ENCODE data around the gene BAG2. TPM values are rescaled to one million over a fixed set of nuclear protein-coding genes. Genes with fewer than 3 reads are reported as not detected.

BAG2 gene
- polyA plus RNA-seq (ENCODE audit: insufficient read depth in 1 of 5, insufficient read length in 5 of 5, low replicate concordance in 1 of 5), result 1 to 10 TPM; 6.4 to 9.2 (median 9.0) TPM
- long read RNA-seq, donor 1, full-length matches to known transcripts, result 15 of 35 reads
- long read RNA-seq, donor 1, partial matches to known transcripts, result 5 of 35 reads
- long read RNA-seq, donor 1, other reads (novel, unspliced or antisense), result 15 of 35 reads
- long read RNA-seq, donor 2, full-length matches to known transcripts, result 8 of 8 reads
- long read RNA-seq, donor 2, partial matches to known transcripts, result 0 of 8 reads
- long read RNA-seq, donor 2, other reads (novel, unspliced or antisense), result 0 of 8 reads
- long read RNA-seq, donor 3, full-length matches to known transcripts, result 14 of 22 reads
- long read RNA-seq, donor 3, partial matches to known transcripts, result 0 of 22 reads
- long read RNA-seq, donor 3, other reads (novel, unspliced or antisense), result 8 of 22 reads
- long read RNA-seq, donor 4, full-length matches to known transcripts, result 6 of 6 reads
- long read RNA-seq, donor 4, partial matches to known transcripts, result 0 of 6 reads
- long read RNA-seq, donor 4, other reads (novel, unspliced or antisense), result 0 of 6 reads
- long read RNA-seq, donor 5, full-length matches to known transcripts, result 19 of 45 reads
- long read RNA-seq, donor 5, partial matches to known transcripts, result 0 of 45 reads
- long read RNA-seq, donor 5, other reads (novel, unspliced or antisense), result 26 of 45 reads
- long read RNA-seq, donor 6, full-length matches to known transcripts, result 20 of 54 reads
- long read RNA-seq, donor 6, partial matches to known transcripts, result 34 of 54 reads
- long read RNA-seq, donor 6, other reads (novel, unspliced or antisense), result 0 of 54 reads
- long read RNA-seq, donor 7, full-length matches to known transcripts, result 7 of 60 reads
- long read RNA-seq, donor 7, partial matches to known transcripts, result 22 of 60 reads
- long read RNA-seq, donor 7, other reads (novel, unspliced or antisense), result 31 of 60 reads
- long read RNA-seq, donor 8, full-length matches to known transcripts, result 9 of 15 reads
- long read RNA-seq, donor 8, partial matches to known transcripts, result 6 of 15 reads
- long read RNA-seq, donor 8, other reads (novel, unspliced or antisense), result 0 of 15 reads

DNA sequence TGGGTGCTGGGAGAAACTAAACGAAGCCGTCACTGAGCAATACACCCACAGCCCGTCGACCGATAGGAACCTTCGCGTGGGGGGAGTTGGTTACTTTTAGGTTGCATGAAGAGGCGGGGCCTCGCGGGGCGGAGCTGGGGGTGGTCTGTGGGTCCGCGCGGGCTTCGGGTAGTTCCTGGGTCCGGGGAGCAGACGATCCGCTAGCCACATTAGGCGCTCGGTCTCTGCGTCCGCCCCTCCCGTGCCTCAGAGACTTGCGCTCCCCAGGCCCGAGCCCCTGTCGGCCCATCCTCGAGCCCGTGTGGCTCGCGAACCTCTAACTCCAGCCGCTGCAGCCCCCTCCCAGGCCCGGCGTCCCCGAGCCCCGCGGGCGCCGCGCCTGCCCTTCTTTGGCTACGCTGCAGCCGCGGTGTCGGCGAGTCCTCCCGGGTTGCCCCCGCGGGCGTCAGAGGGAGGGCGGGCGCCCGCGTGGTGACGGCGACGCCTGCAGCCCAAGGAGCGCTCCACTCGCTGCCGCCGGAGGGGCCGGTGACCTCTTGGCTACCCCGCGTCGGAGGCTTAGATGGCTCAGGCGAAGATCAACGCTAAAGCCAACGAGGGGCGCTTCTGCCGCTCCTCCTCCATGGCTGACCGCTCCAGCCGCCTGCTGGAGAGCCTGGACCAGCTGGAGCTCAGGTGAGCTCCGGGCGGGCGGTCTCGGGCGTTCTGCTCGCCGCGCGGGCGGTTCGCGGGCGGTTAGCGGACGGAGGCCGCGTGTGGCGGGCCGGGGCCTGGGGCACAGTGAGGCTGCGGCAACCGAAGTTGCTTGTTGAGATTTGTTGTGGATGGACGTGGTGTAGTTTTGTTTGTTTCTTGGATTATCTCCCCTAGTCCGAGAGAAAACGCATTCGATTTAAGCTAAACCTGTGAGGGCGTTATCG lies at the start of gene BAG2:
TSS of gene BAG2 (plus strand) at position 191 of the 920 bp plus-strand sequence. CDS start at position 563, 372 bp downstream.
- peak; percentile 83 to 86 for DNase-seq

DNA sequence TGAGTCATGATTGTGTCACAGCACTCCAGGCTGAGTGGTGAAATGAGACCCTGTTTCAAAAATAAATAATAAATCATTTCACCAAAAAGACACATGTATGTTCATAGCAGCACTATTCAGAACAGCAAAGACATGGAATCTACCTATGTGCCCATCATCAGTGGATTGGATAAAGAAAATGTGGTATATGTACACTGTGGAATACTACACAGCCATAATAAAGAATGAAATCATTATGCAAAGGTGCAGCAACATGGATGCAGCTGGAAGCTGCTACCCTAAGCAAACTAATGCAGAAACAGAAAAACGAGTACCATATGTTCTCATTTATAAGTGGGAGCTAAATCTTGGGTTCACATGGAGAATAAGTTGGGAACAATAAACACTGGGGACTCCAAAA lies 49.0 kb upstream of the BAG2 start:
- no peak for DNase-seq

DNA sequence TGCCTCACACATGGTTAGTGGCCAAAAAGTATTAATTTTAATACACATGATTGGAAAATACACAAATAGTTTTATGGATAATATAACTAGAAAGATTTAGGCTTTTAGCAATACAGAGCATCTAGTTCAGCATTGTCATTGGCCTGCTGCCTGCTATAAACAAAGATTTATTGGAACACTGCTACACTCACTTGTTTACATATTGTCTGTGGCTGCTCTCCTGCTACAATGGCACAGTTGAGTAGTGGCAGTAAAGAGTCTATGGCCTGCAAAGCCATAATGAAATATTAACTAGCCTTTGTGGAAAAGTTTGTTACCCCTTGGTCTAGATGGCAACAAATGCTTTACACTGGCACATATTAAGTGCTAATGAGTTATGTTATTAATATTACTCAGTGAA lies 44.4 kb upstream of the BAG2 start:
- DNase-seq, result no peak

DNA sequence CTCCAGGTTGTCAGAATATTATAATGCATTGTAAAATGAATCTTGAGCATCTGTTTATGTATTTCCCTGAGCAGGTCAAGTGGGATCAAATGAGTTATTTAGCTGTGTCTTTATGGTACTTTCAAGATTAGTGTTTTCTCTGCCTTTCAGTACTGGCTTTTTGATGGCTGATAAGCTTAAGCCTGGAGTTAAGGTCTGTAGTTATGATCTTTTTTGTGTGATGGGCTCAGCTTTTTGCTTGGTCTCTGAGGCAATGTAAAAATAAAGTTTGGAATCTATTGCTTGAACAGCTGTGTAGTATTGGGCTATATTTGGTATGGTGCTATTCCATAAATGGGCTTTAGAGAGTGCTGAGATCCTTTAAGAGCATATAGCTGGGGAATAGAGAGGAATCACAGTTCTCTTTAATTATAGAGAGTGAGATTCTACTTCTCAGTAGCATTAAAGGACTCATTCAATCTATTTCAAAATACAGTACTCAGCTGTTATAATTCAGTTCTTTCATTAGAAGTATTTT lies 41.4 kb upstream of the BAG2 start:
- DNase-seq, result peak; percentile 4 to 17

DNA sequence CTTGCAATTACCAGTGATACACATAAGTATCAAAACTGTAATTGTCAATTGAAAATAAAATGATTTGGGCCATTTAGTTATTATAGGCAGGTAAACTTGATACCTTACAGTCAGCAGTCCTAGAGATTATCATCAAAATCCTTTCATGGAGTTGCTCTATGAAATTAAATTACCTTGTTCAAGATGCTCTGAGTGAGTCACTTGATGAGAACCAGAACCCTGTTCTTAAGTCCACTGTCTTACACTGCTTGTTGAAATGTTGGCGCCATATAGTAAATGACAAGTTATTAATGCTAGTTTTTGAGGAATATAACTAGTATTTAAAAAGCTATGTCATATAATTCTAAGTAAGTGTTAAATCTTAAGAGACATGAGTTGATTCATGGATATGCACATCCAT lies 37.2 kb upstream of the BAG2 start:
- no peak for DNase-seq

DNA sequence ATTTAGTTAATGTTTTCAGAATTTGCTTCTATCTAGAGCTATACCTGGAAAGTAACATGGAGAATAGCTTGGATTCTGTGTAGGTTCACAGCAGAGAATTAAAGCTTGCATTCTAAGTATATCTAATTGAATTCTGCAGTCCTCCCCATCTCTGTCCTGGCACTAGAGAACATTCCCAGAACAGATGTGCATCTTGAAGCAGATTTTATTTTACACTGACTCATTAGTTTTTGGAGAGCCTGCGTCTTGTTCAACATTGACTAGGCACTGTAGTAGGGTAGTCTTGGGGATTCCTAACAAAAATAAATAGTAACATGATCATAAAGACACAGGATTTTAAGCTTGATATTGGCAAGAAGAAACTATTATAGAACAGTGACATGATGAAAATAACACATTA lies 36.2 kb upstream of the BAG2 start:
- no peak for DNase-seq

DNA sequence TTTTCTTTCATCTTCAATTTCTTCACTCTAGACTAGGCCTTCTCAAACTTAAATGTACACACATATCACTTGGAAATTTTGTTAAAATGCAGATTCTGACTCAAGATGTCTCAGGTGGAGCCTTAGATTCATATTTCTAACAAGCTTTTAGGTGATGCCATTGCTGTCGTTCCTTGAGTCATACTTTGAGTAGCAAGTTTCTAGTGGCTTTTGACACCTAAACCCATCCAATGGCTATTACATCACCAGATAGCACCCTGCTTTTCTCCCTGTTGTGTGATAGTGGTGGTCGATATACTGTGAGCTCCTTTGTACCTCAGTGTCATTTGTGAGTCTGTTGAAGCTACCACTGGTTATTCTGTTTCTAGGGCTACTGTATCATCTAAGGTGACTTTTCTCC lies 34.8 kb upstream of the BAG2 start:
- no peak for DNase-seq

DNA sequence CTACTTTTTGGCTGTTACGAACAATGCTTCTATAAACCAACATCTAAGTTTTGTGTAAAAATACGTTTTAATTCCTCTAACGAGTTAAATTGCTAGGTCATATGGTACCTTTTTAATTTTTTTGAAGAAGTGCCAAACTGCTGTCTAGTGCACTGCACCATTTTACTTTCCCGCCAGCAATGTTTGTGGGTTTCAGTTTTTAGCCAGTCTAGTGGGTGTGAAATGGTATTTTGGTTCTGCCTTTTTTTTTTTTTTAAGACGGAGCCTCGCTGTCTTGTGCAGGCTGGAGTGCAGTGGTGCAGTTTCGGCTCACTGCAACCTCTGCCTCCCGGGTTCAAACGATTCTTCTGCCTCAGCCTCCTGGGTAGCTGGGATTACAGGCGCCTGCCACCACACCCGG lies 34.1 kb upstream of the BAG2 start:
- DNase-seq, result no peak

DNA sequence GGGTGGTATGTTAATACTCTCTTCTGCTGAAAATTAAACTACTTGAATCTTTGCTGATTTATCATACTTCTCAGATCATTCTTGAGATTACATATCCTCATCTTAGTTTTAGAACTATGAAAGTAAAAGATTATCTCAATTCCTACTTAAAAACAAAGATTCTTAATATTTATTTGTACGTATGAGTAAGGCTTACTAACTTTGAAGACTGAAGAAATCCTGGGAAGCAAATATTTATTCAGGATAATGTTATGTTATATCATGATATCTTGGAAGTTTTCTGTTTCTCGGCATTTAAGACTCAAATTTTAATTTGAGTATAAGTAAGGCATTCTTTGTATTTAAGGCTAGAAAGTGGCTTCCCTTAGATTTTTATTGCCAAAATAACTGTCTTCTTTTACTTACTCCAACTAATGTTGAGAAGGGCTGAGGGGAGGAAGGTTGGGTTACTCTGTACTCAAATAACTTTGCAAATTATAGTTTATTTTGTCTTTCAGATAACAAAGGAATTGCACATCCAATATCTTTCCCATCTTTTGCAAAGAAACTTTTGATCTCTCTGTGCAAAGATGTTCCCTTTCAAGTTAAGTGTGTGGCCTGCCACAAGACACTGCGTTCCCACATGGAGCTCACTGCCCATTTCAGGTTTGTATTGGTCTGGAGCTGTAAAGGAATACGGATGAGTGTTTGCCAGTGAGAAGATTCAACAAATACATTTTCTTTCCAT lies 30.5 kb upstream of the BAG2 start:
- no peak for DNase-seq

DNA sequence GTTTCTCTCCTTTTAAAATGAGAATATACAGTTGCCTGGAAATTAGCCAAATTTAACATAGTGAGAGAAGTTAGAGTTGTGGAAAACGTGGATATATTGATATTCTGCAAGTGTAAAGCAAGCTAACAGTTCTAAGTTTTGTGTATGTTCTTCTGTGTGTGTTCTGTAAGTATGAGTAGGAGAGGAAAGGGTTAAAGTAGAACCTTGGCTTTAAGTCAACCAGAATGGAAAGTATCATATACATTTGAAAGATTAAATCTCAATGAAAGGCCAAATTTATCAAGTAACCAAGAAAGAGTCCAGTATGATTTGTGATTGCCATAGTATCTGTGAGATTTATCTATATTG lies 30.0 kb upstream of the BAG2 start:
- no peak for DNase-seq

DNA sequence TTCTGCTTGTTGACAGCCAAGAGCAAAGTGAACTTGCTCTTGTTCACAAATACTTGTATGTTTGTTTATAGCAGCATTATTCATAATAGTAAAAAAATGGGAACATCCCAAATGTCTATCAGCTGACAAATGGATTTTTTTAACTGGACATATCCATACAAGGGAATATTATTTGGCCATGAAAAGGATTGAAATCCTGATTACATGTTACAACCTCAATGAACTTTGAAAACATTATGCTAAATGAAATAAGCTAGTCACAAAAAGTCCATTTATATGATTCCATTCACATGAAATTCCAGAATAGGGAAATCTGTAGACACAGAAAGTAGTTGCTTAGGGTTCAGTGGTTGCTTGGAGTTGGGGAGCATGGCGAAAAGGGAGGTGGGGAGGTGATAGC lies 28.4 kb upstream of the BAG2 start:
- DNase-seq, result no peak

DNA sequence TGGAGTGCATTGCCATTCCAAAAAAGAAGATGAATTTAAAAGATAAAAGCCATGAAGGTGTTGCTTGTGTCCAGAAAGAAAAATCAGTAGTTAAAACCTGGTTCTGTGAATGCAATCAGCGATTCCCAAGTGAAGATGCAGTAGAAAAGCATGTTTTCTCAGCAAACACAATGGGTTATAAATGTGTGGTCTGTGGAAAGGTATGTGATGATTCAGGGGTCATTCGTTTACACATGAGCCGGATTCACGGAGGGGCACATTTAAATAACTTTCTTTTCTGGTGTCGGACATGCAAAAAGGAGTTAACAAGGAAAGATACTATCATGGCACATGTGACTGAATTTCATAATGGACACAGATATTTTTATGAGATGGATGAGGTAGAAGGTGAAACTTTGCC lies 24.7 kb upstream of the BAG2 start:
- DNase-seq, result no peak

DNA sequence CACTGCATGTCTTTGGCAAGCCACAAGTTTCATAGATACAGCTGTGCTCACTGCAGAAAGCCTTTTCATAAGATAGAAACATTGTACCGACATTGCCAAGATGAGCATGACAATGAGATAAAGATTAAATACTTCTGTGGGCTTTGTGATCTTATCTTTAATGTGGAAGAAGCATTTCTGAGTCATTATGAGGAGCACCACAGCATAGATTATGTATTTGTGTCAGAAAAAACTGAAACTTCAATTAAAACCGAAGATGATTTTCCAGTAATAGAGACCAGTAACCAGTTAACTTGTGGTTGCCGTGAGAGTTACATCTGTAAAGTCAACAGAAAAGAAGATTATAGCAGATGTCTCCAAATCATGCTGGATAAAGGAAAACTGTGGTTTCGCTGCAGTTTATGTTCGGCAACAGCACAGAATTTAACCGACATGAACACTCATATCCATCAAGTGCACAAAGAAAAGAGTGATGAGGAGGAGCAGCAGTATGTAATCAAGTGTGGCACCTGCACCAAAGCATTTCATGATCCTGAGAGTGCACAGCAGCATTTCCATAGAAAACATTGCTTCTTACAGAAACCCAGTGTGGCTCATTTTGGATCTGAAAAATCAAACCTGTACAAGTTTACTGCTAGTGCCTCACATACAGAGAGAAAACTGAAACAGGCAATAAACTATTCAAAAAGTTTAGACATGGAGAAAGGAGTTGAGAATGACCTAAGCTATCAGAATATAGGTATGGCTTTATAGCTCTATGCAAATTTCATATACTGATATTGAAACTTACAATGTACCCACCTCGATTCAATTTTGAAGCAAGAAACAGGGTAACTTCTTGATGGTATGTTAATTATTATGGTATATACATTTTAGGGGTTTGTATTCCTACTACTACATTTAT lies 23.9 kb upstream of the BAG2 start:
- DNase-seq, result no peak

DNA sequence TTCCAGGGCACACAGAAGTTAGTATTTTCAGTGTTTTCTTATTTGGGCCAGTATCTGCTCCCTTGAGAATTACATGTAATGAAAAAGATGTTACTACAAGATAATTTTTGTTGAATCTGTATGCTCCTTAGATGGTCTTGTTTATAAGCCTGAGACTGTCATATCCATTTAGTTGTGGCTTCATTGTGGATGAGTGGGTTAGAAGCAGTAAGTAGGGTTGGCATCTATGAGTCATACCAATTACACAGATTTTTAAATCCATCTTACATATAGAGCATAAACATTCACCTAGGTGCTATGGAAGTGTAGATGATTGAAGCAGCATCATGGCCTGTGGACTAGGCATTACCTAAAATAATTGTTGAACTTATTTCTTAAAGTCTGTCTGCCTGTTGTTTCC lies 13.5 kb upstream of the BAG2 start:
- DNase-seq, result no peak

DNA sequence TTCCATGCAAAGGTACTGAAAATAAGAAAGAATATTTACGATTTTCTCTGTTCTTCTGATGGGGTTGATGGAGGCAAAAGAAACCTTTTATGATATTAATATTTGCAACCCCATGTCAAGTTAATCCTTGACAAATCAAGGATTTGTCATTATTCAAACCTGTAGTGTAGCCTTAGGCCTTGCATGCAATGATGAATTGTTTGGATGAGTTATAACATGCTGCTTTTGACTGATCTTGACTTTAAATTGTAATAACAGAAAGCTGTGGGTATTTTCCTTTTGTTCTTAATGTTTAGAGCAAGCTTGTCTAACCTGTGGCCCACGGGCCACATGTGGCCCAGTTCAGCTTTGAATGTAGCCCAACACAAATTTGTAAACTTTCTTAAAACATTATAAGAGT lies 13.0 kb upstream of the BAG2 start:
- no peak for DNase-seq

DNA sequence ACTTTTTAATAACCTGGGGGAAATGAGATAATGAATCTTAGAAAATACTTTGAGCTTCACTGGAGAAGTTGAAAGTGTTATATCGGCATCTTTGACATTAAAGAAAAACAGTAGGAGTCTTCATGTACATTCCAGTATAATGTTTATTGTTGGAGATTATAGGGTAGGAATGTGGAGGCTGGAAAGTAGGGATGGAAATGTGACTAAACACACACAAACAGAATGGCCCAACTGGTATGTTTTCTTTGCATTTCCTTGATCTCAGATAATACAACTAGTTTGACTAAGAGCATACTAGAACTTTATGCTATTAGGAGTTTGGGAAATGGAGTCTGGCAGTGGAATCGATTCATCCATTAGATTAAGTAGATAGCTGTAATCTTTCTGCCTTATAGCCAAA lies 10.1 kb upstream of the BAG2 start:
- no peak for DNase-seq

DNA sequence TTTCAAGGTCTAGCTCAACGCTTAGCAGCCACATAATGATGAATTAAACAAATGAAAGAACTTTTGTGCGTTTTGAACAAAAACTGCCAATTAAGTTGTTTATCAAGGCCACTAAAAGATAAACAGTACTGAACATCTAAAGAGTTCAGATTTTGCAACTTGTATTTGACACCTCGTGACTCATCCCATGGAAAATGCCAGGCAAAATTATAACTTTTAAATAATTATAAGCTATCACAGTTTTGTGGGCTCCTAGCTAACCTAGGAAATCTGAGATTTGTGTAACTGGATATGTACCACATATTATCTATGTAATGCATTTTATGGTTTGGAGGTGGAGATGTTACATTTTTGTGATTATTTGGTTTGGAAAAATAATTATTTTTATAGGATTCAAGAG lies 9.6 kb upstream of the BAG2 start:
- no peak for DNase-seq

DNA sequence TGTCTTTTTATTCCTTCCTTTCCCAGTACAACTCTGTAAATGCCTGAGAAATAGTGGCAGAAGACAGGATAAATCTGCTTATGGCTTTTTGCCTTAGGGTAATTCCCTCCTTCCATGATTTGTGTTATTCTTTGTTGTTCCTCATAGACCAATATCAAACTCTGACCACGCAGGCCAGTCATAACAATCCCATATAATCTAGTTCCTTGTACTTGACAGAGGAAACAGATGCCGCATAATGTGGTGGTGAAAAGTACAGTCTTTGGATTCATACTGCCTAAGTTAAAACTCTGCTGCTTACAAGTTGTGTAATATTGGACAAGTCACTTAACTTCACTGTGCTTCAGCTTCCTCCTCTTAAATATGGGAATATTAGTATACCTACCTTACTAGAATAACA lies 8.2 kb upstream of the BAG2 start:
- DNase-seq, result no peak

DNA sequence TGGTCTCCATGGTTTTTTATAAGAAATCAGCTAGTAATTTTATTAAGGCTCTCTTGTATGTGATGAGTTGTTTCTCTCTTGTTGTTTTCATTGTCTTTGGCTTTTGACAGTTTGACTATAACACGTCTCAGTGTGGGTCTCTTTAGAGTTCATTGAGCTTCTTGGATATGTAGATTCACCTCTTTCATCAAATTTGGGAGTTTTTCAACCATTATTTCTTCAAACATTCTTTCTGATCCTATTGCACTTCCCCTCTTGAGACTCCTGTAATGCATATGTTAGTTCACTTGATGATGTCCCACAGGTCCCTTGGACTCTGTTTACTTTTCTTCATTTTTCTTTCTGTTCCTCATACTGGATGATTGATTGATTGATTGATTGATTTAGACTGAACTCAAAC lies 7.0 kb upstream of the BAG2 start:
- no peak for DNase-seq

Data from right lung (tissue), 10 donors.